HCT116 (cell line): ENCODE results near the gene TENM3. TPM values are rescaled to one million over a fixed set of nuclear protein-coding genes. Genes with fewer than 3 reads are reported as not detected.

ENCODE experiments used
- ATAC-seq: fragments of 200-7000 bp; cut with Tn5 transposase; 2 replicates; pipeline ENCODE4 v1.9.1; 2020; ENCODE audit warnings: mild to moderate bottlenecking, moderate library complexity
- BruUV-seq: library from RNA; stranded (reverse); fragments of 400-500 nt; replicated peaks from 2 replicates; lab custom pipeline; 2021; lab: Mats Ljungman, UMichigan
- CTCF ChIA-PET: fragments of 300-600 bp; sonication (Branson Sonifier 250); formaldehyde crosslinking; loops from one replicate; lab custom pipeline; 2021; ENCODE audit warnings: antibody characterized with exemption; lab: Charles Lee
- POLR2A ChIA-PET: fragments of 300-600, 350-600 bp; sonication (Branson Sonifier 250); formaldehyde crosslinking; loops from one replicate; lab custom pipeline; 2021; ENCODE audit warnings: antibody characterized with exemption; lab: Charles Lee
- RAD21 ChIA-PET, 2 experiments: fragments of 300-600 bp; sonication (Branson Sonifier 250); formaldehyde crosslinking; loops; one replicate each; lab custom pipeline; 2023; ENCODE audit warnings: low total read pairs in 2 of 2; ENCODE audit not compliant: uncharacterized antibody in 2 of 2, unreplicated experiment in 2 of 2, low non-redundant PET in 1 of 2; lab: Charles Lee
- DNase-seq: peaks from one replicate; pipeline ENCODE4 v3.0.0-alpha.2; 2010; ENCODE audit warnings: low read depth, low spot score
- H2AFZ ChIP-seq: fragments of 200-600 bp; shearing (Covaris generic), sonication (generic); 2 replicates; pipeline ENCODE4 v1.6.1; 2017; ENCODE audit warnings: low read depth, mixed run types, mixed read lengths, antibody characterized with exemption, low read length; ENCODE audit not compliant: poor library complexity, severe bottlenecking
- H3K27ac ChIP-seq: 2 replicates; pipeline ENCODE4 v1.5.1; 2012; ENCODE audit warnings: low read depth, low read length
- H3K27me3 ChIP-seq: fragments of 200-600 bp; sonication (generic); 2 replicates; pipeline ENCODE4 v1.6.1; 2016; ENCODE audit warnings: mixed run types, low read length, mixed read lengths; ENCODE audit not compliant: insufficient read depth
- H3K36me3 ChIP-seq, 2 experiments: fragments of 200-500 bp in 1 of 2; fragments of 200-600 bp in 1 of 2; sonication (Bioruptor generic) in 1 of 2; sonication (generic) in 1 of 2; 2 replicates each; pipeline versions ENCODE4 v1.5.1 to v1.6.1; 2014 to 2016; ENCODE audit warnings: low read length in 2 of 2, inconsistent platforms in 1 of 2, mixed read lengths in 1 of 2, mixed run types in 1 of 2; ENCODE audit not compliant: insufficient read depth in 2 of 2, control insufficient read depth in 1 of 2
- H3K4me1 ChIP-seq, 2 experiments: fragments of 200-600 bp in 1 of 2; sonication (generic) in 1 of 2; 2 replicates each; pipeline versions ENCODE4 v1.5.1 to v1.6.1; 2012 to 2017; ENCODE audit warnings: low read length in 2 of 2, inconsistent platforms in 1 of 2, mild to moderate bottlenecking in 1 of 2, mixed read lengths in 1 of 2, mixed run types in 1 of 2, moderate library complexity in 1 of 2; ENCODE audit not compliant: insufficient read depth in 2 of 2, control insufficient read depth in 1 of 2
- H3K4me2 ChIP-seq: fragments of 200-600 bp; sonication (generic); 2 replicates; pipeline ENCODE4 v1.6.1; 2017; ENCODE audit warnings: mixed run types, low read length, mixed read lengths
- H3K4me3 ChIP-seq, 2 experiments: fragments of 200-600 bp in 1 of 2; sonication (generic) in 1 of 2; replicated peaks in 1 of 2; 2 replicates each; pipeline ENCODE4 v1.5.1; 2011 to 2016; ENCODE audit warnings: low read length in 2 of 2, control low read depth in 1 of 2, low read depth in 1 of 2, mild to moderate bottlenecking in 1 of 2, mixed read lengths in 1 of 2, mixed run types in 1 of 2
- H3K79me2 ChIP-seq: fragments of 200-600 bp; sonication (generic); 2 replicates; pipeline ENCODE4 v1.6.1; 2017; ENCODE audit warnings: mild to moderate bottlenecking, mixed run types, low read length, moderate library complexity, mixed read lengths; ENCODE audit not compliant: insufficient read depth
- H3K9ac ChIP-seq: fragments of 200-600 bp; sonication (generic); 2 replicates; pipeline ENCODE4 v1.6.1; 2016; ENCODE audit warnings: low read length, mixed read lengths
- H3K9me2 ChIP-seq: fragments of 200-600 bp; sonication (generic), shearing (Covaris generic); 2 replicates; pipeline ENCODE4 v1.6.1; 2017; ENCODE audit warnings: mixed run types, mild to moderate bottlenecking, moderate library complexity; ENCODE audit not compliant: insufficient read depth
- H3K9me3 ChIP-seq, 2 experiments: fragments of 200-500 bp in 1 of 2; fragments of 200-600 bp in 1 of 2; sonication (Bioruptor generic) in 1 of 2; sonication (generic) in 1 of 2; 2 replicates each; pipeline ENCODE4 v1.6.1; 2014 to 2017; ENCODE audit warnings: low read length in 2 of 2, mixed read lengths in 2 of 2, inconsistent platforms in 1 of 2, low read depth in 1 of 2, mild to moderate bottlenecking in 1 of 2, mixed run types in 1 of 2, moderate library complexity in 1 of 2; ENCODE audit not compliant: control insufficient read depth in 1 of 2, insufficient read depth in 1 of 2
- H4K20me1 ChIP-seq: fragments of 200-600 bp; sonication (generic), shearing (Covaris generic); 2 replicates; pipeline ENCODE4 v1.6.1; 2017; ENCODE audit warnings: mixed run types, mild to moderate bottlenecking, moderate library complexity; ENCODE audit not compliant: insufficient read depth
- ATF3 ChIP-seq: IDR thresholded peaks from 2 replicates; pipeline ENCODE4 v1.6.1; 2012
- CBX3 ChIP-seq: IDR thresholded peaks from 2 replicates; pipeline ENCODE4 v1.6.1; 2012; ENCODE audit warnings: low read depth
- CEBPB ChIP-seq: IDR thresholded peaks from 2 replicates; pipeline ENCODE4 v1.6.1; 2012; ENCODE audit warnings: low read depth
- CTCF ChIP-seq, 3 experiments: fragments of 200-600 bp in 1 of 3; sonication (generic) in 1 of 3; IDR thresholded peaks in 2 of 3; conservative IDR thresholded peaks in 1 of 3; 2 replicates each; pipeline ENCODE4 v1.5.1; 2012 to 2017; ENCODE audit warnings: low read depth in 2 of 3, low read length in 2 of 3, antibody characterized with exemption in 1 of 3, borderline replicate concordance in 1 of 3, control low read depth in 1 of 3, mild to moderate bottlenecking in 1 of 3, mixed read lengths in 1 of 3, mixed run types in 1 of 3, moderate library complexity in 1 of 3; ENCODE audit not compliant: insufficient read depth in 1 of 3
- EZH2 ChIP-seq: fragments of 200-600 bp; sonication (generic); IDR thresholded peaks from 2 replicates; pipeline ENCODE4 v1.6.1; 2017; ENCODE audit warnings: antibody characterized with exemption, mixed run types
- EZH2phosphoT487 ChIP-seq: fragments of 200-600 bp; IDR thresholded peaks from 2 replicates; pipeline ENCODE4 v1.6.1; 2018; ENCODE audit warnings: antibody characterized with exemption, borderline replicate concordance
- FOSL1 ChIP-seq: IDR thresholded peaks from 2 replicates; pipeline ENCODE4 v1.6.1; 2012; ENCODE audit warnings: low read depth
- POLR2A ChIP-seq: IDR thresholded peaks from 2 replicates; pipeline ENCODE4 v1.7.0; 2011; ENCODE audit warnings: borderline replicate concordance; ENCODE audit not compliant: insufficient read depth, insufficient read length; ENCODE audit errors: extremely low read depth
- RAD21 ChIP-seq: IDR thresholded peaks from 2 replicates; pipeline ENCODE4 v1.6.1; 2012; ENCODE audit warnings: low read depth, mild to moderate bottlenecking
- REST ChIP-seq: IDR thresholded peaks from 2 replicates; pipeline ENCODE4 v1.6.1; 2012; ENCODE audit warnings: low read depth
- SP1 ChIP-seq: IDR thresholded peaks from 2 replicates; pipeline ENCODE4 v1.6.1; 2012; ENCODE audit warnings: low read depth
- SRF ChIP-seq: IDR thresholded peaks from 2 replicates; pipeline ENCODE4 v1.6.1; 2012; ENCODE audit warnings: low read depth
- TCF7L2 ChIP-seq: IDR thresholded peaks from 2 replicates; pipeline ENCODE4 v1.7.0; 2011; ENCODE audit warnings: borderline replicate concordance, inconsistent platforms; ENCODE audit not compliant: insufficient read depth, insufficient read length; ENCODE audit errors: extremely low read depth
- YY1 ChIP-seq: IDR thresholded peaks from 2 replicates; pipeline ENCODE4 v1.6.1; 2011; ENCODE audit warnings: low read length, low read depth, moderate library complexity, mild to moderate bottlenecking; ENCODE audit not compliant: insufficient replicate concordance; ENCODE audit errors: extremely low read depth
- ZBTB33 ChIP-seq: IDR thresholded peaks from 2 replicates; pipeline ENCODE4 v1.6.1; 2011; ENCODE audit warnings: mild to moderate bottlenecking, low read length, moderate library complexity; ENCODE audit not compliant: insufficient replicate concordance; ENCODE audit errors: extremely low read depth
- ZFX ChIP-seq: fragments of 450-650 bp; IDR thresholded peaks from 2 replicates; pipeline ENCODE4 v1.6.1; 2017
- intact Hi-C: fragments of 100-400 bp; cut with micrococcal nuclease; formaldehyde crosslinking; loops from 2 replicates; pipeline ENCODE4 v1.10.0; 2022
- total RNA-seq: library from RNA; stranded (reverse); gene quantifications from one replicate; pipeline ENCODE4 v1.2.1, GENCODE V29; 2021; ENCODE audit not compliant: unreplicated experiment

TENM3 gene
- total RNA-seq, 1 experiment from 2014 or later, result 0.54 TPM

GRCh38 chr4:182235021-182235795, 8.0 kb upstream of the TENM3 start:
- ChIA-PET CTCF (no interaction called here), POLR2A (no interaction called here), RAD21 (no interaction called here)
- Histone ChIP-seq H3K9me3 (no peaks in the 10 kb centered on the region), H2AFZ (no peak overlapping the region), H4K20me1 (no peaks in the 10 kb centered on the region), H3K36me3 (no peaks in the 10 kb centered on the region), H3K4me1 (peaks cover 0 to 15% of the 10 kb centered on the region in 2 experiments; a peak in 2 of 4 replicates), H3K9ac (no peak overlapping the region), H3K4me3 (no peak overlapping the region), H3K9me2 (no peaks in the 10 kb centered on the region), H3K27ac (no peak overlapping the region), H3K79me2 (no peaks in the 10 kb centered on the region), H3K4me2 (no peak overlapping the region), H3K27me3 (no peaks in the 10 kb centered on the region)
- intact Hi-C loops, result no loop called here
- DNase-seq, result no peak
- BruUV-seq, result no TSS peak
- ATAC-seq, result no peak
- TF ChIP-seq TCF7L2 (no peak), EZH2phosphoT487 (no peak), YY1 (no peak), CTCF (IDR thresholded peaks at IDR 0.05 in 2 of 3, conservative IDR thresholded peaks at IDR 0.05 in 1 of 3; ENCODE audit: borderline replicate concordance in 1 of 3, insufficient read depth in 1 of 3, low read depth in 2 of 3, low read length in 2 of 3) (no peak), ZFX (no peak), POLR2A (no peak), REST (no peak), EZH2 (no peak), ATF3 (no peak), SP1 (no peak), ZBTB33 (no peak), RAD21 (no peak), SRF (no peak), CEBPB (no peak), FOSL1 (no peak), CBX3 (no peak)
